ENCODE data around the gene URAD.

Gene URAD

DNA sequence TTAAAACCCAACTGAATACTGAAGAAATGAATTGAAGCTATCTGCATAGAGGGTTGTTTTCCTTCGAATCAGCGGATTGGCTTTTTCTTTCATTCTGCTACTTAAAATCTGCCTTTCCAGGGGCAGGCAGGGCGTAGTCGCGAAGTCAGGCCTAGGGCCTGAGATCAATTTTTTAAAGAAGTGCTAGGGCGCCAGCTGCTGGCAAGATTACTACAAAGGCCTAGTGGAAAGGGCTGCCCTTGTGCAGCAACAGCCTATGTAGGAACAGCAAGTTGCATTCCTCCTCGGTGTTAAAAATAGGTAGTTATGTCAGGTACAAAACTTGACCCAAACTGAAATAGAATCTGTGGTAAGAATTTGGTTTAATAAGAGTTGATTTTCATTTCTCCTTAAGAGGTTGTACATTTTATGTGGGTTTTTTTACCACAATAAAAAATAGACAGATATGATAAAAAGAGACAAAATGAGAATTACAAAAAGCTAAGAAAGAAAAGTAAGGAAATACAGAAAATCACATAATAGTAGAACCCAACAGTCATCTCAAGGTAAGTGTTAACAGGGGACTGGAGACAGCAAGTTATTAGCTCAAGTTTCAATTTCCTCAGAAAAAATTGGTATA, 9.5 kb upstream of the URAD start:
- DNase-seq = peak; percentile 4

DNA sequence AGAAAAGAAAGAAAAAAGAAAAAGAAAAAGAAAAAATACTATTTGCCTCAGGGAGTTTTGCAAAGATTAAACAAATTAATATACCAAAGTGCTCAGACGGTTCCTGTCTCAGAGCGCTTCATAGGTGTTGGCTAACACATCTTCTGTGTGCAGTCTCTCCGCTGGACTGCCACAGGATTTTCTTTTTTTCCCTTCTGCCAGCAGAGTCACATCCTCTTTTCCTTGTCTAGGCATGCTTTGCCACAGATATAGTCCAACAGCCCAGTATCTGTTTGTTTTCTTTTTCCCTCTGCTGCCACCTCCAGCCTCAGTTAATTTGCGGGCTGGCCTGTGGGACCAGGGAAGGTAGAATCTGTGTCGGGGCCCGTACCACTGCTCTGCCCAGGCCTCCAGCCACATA, 3.4 kb upstream of the URAD start:
- no peak for DNase-seq

DNA sequence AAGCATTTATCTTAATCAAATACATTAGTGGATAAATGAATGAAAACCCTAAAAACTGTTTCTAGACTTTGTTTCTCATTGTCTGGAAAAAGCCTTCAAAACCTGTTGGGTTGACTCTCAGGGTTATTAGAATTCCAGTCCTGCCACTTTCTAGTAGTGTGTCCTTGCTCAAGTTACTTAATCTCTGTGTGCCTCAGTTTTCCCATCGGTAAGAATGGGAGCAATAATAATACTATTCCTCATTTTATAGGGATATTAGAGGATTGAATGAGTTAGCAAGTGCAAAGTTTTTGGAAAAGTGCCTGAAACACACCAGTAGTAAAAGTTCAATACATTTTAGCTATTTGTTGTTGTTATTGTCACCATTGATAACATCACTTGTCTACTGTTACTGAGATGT, 2.9 kb downstream of the URAD start:
- DNase-seq = no peak

DNA sequence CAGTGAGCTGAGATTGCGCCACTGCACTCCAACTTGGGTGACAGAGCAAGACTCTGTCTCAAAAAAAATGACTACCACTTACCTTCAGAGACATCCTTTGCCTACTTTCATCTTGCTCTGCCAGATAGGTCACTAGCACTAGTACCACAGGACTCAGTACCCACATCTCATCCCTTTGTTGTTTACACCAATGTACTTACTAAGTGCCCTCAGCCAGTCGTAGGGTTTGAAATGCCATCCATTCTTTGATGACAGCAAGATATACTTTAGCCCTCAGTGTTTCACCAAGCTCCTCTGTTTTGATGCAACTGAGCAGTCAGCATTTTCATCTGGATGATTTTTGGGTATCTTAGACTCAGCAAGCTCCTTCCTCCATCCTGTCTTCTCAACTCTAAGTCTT, 6.1 kb downstream of the URAD start:
- no peak for DNase-seq

DNA sequence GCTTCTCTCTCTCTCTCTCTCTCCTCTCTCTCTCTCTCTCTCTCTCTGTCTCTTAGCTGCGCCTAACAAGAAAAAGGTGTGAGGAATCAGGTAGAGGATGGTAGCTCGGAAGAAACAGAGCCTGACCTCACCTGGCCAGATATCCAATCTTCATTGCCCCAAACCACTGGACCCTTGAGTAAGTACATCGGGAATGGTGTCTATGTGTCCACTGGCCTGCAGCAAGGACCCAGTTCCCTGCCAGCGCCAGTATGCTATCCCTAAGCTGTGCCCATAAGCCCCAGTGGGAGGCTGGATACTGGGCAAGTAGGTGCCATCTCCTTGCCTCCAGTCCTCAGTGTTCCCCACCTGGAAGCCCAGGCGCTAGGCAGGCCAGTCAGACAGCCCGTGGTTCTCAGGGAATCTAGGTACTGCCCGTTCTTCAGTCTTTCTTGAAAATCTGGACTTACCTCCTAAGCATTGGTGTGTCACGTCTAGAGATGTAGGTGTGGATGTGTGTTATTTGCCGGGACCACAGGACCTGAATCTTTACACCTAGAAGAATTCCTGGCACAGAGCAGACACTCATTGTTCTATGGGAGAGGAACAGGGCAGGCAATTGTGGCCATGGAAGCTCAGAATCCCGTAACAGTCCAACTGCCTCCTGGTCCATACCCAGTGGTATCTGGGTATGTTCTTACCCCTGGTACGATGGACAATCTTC, 7.3 kb downstream of the URAD start:
- no peak for DNase-seq

DNA sequence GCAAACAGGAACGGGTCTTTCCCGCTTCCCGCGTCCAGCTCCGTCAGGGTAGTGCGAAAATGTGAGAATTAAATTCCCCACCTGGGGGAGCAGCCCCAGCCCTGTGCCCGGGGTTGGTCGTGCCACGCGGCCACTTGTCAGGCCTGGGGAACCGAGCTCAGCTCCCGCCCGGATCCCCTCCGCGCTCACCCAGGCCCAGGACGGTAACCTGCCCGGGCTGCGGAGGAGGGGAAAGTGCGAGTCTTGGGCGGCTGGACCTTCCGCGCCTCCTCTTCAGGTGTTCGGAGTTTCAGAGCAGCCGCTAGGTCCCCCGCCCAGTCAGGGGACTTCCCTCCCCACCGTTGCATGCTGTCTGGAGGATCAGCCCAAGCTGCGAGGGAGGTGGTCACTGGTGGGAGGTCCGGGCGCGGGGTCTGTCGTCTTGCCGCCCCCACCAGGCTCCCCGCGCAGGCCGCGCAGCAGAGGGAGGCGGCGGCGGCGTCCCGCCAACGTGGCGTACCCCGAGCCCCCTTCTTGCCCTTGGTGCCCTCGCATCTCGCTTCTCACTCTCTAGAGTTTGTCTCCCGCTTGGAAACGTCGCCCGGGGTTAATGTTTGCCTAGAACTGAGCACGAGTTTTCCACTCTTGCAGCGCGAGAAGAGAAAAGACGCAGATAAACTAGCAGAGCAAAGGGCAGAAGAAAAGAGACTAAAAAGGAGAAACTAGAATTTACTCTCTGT, 8.1 kb downstream of the URAD start:
- DNase-seq = no peak

DNA sequence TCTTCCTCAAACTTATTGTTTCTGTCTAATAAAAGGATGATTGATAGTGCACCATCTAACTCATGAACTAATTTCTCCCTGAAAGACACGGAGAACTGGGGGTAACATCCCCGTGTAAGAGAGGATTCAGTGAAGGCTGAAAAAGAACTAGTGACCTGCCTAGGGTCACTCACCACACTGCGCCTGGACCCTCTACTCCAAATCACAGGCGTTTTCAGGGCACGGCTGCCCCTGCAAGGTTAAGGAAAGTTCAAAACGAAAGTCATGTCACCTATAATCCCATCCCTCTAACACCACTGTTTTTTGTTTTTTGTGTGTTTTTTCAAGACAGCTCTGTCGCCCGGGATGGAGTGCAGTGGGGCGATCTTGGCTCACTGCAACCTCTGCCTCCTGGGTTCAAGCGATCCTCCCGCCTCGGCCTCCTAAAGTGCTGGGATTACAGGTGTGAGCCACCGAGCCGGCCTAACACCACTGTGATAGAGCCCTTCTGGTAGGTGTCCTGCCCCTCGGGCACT, 8.7 kb downstream of the URAD start:
- DNase-seq = no peak

DNA sequence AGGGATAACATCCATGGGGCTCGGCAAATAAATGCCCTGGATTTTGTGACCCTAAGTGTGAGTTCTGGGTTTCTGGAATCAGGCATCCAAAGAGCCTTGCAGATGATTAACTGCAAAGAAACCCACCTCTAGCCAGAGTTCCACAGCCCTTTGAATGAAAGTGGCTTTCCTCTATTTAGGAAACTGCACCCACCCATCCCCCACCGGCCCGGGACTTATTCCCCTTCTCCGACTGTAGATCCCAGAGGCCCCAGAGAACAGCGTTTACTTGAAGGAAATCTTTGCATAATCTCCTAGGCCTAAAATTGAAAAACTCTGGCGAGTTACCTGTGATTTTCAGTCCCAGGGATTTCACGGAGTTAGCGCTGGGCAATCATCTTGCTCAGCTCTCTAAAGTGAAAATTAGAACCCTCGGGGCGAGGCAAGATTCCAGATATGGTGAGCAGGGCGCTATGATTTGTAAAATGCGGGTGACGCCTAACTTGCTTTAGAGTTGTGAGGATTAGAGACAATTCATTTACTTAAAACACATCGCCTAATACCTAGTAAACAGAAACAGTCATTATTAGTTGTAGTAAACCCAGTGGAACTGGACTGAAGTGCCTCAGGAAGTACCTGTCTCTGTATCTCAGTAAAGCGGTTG, 9.4 kb downstream of the URAD start:
- no peak for DNase-seq

DNA sequence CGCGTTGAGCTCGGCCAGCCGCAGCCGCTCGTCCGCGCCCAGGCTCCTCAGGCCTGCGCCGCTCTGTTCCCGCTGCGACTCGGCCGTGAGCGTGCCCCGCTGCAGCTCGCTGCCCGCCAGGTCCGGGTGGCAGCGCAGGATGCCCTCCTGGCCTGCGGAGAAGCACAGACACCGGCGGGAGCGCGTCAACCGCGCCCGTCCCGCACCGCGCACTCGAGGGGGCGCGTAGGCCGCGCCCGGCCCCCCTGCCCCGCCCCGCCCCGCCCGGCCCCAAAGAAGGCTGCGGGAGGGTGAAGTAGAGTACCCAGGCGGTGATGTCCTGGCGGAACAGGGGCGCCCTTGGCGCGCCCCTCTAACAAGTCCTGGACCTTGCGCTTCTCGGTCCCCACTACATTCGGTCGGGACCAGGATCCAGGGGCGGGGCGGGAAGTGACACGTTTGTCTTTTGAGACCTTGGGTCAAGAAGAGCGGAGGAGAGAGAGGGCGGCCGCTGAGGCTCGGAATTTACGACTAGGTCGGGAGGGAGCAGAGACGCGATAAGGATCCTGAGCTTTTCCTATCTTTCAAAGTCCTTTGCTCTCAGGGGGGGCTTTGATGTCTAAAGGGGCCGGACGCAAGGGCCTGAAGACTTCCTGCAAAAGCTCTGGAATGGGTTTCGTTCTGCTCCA, 10.1 kb downstream of the URAD start:
- DNase-seq = no peak

DNA sequence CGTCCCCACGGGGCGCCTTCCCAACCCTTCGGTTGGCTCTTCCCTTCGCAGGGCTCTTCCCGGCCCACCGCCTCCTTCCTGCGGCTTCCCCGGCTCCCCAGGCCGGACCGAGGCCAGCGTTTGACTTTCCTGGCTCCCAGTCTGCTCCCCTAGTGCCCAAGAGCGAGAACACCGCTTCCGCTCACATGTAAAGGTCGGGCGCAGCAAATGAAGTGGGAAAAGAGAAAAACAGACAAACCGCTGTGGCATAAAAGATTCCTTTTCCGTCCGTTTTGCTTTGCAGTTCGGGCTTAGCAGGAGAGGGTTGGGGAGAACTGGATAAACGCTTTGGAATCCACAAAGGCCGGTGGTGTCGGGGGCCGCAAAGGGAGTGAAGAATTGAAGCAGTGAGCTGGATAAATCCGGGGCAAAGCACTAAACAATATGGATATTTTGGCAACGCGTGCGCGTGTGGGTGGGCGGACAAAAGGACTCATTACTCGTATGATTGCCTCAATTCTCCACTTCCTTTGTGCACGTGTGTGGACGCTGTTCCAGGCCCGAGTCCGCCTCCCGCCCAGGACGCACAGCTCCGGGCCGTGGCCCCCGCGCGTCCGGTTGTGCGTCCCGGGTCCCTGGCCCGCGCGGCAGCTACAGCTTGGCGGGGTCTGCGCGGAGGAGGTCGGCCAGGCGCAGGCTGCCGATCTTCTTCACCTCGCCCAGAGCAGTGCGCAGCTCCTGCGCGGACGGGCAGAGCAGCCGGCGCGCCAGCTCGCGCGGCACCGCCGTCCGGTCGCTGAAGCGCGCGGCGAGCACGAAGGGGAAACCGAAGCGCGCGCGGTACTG, 10.8 kb downstream of the URAD start:
- DNase-seq = no peak

DNA sequence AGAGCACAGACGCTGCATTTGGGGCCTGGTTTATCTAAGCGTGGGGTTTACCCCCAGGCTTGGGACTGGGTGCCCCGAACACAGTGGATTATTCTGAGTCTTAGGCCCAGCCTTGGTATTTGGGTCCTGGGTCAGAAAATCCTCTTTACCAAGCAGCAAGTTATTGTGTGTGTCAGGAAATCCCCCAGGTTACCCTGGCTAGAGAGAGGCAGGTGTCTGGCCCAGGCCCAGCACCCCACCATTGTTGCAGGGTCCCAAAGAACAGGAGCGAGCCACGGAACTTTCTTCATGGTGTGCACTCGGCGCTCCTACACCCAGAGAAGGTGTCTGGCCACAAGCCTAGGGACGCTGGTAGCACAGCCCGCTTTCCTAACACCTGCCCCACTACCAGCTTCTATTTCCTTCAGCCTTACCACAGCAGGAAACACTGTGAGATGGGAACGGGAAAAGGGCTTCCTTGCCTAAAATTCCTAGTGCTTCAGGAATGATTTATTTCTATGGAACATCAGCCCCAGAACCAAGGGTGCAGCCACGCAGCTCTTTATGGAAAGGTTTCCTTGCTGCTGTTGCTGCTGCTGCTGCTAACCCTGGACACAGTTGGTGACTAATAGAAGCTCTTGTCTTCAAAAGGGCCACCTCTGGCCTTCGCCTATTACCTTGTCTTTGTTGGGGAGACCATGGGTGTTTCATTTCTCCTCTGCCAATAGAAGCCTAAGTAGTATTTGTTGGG, 12.0 kb downstream of the URAD start:
- no peak for DNase-seq

DNA sequence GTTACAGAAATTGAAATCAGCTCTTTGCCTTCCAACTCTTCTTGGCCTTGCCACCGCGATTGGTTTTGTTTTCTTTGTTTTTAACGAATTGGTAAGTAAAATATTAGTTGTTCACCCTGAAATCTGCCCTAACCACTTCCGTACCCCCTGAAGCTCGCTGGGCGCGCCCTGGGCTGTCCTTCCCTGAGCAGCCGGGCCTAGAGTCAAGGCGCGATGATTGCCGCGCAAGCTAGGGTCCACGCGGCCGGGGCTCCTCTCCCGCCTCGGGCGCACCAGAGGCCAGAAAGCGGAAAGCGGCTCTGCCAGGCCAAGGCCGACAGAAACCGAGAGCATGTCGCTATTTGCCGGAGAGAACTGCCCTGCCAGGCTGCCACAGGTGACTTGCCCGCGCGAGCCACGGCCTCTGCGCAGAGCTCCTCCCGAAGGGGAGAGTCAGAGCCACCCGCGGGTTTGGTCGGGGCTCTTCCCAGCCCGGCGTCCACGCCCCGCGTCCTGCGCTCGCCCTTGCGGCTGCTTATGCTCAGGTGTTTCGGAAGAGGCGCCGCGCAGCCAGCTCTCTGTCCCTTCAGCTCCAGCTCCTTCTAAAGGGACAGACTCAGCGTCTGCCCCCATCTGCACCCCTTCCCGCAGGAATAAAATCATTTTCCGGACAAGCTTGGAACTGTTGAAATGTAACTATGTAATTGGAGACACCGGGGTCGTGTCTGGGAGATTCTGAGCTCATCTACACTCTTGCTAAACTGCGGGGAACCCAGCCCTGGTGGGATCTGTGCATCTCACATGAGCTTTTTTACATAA, 12.7 kb downstream of the URAD start:
- DNase-seq = no peak

DNA sequence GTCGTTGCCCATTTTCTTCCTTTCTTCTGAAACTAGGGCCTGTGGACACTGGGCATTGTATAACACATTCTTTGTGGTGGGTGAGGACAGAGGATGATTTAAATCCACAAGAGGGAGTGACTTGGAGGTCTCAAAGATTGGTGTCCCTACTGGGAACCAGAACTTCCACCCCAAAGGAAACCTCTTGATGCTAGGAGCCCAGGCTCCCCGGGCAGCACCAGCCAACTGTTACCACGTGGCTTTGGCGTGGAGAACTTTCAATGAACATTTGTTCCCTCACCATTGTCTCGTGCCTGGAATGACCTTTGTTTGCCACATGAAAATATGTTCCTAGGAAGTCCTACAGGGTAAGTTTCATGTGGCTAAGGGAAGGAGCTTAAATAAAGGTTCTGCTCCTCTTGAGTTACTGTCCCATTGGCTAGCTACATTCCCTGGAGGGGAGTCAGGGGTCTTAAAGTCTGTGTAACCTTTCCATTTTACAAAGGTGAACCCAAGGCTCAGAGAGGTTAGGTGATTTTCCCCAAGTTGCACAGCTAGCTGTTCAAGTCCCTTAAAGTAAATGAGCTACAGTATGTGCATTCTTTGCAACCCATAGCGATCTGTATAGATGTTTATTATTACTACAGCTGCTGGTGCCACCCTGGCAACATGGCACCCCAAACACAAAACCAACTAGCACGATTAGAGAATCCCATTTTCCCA, 14.4 kb downstream of the URAD start:
- no peak for DNase-seq

DNA sequence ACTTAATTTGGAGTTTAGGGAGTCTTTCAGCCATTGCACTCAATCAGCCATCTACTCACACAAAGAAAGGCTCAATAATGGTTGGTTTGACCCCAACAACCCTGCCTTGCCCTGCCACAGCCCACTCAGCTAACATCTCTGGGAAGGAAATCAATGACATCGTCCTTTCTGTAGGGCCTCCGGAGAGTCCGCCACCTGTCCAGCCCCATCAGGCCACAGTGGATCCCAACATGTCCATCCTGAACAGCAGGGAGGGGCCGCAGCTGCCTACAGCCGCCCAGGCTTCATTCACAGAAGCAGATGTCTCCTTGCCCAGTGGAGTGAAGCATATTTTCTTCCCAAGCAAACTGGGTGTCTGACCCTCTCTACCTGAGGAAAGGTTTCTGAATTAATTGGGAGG, 15.2 kb downstream of the URAD start:
- no peak for DNase-seq

DNA sequence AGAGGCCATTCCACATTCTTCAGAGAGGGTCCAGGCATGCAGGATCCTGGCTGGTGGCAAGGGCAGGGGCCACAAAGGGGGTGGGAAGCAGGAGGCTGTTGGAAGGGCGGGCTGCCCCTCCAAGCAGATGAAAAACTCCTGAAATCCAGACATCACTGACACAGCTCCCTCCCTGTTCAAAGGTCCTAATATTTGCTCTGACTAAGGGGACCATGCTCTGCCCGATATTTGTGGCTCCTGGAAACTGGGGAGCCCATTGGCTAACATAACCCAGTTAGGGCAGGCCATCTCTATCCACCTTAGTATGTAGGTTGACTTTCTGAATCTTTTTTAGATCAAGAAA, 16.0 kb downstream of the URAD start:
- no peak for DNase-seq

DNA sequence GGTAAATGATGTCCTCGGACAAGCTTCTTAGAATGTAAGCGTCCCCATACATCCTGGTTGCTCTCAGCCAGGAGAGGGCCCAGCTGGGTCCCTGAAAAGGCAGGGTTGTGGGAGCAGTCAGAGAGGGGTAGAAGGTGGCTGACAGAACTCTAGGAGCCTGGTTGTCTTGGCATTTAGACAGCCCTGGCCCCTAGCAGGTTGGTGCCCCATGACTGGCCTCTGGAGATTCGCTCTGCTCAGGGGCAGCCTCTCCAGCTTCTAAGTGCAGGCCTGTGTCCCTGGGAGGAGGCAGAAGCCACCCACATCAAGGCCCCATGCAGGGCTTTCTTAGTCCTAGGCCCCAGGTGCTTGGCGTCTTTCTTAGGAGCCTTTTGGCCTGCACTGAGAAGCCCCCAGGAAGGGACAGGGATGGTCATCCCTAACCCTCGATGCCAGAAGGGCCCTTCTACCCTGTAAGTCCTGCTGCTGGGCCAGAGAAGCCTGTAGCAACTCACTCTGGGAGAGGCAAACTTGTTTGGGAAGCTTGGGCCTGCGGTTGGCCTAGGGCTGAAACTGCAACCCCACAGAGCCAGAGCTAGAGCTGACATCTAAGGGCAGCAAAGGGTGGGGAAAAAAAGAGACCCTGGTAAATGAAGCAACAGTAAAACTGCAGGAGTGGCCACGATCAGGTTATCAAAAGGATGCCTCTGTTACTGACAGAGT, 16.6 kb downstream of the URAD start:
- DNase-seq = no peak

DNA sequence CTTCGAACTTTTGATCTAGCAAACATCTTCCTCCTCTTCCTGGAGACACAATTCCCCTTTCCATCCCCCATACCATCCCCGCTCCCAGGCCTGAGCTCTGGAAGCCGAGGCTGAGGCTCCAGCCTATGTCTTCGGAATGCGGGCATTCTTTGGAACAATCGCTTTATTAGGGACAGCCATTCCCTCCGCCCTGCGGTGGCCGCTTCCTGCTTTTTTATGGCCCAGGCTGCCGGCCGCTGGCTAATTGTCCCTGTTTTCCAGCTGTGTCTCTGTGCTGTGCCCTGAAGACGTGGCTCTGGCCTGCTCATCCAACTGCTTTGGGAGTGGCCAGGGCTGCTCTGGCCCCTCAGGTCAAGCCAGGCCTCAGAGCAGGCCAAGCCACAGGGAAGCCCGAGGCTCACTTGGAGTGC, 17.3 kb downstream of the URAD start:
- no peak for DNase-seq

DNA sequence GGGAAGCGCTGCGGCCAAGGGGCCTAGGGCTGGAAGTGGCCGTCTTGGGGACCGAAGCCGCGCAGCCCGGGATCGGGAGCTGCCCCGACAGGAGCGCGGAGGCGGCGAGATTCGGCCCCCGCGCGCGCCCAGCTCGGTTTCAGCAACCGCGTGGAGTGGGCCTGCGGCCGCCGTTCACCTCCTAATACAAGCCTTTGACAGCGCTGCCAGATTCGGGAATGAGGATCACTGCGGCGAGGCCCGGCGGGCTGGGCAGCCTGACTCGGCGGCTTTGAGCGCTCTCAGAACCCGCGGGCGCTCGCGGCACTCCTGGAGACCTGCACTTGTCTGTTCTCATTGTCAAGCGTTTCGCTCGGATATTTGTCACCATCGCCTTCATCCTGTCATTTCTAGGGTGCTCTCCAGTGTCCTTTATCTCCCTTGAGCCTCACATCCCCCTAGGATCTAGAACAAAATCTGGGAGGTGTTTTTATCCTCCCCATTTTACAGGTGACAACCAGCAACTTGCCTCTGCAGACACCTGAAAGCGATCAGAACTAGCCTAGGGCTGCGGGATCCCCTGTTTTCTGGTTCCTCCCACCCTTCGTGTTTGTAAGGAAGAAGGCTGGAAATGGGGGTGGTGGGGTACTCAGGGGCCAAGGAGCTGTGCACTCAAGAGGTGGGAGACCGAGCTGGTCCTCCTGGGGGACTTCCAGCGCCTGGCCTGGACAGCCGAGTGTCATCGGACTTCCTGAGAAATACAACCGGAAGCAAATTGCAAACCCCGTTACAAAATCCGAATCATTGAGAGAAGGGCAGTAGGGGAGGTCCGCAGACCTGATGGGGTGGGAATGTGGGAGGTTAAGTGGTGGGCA, 17.9 kb downstream of the URAD start:
- DNase-seq = no peak

Data from activated naive CD4-positive, alpha-beta T cell treated with Interleukin-2 at 50 U/mL for 16 hours (primary cell).